GM12878 (cell line): ENCODE measurements around the gene NKRF. TPM values are rescaled to one million over a fixed set of nuclear protein-coding genes. Genes with fewer than 3 reads are reported as not detected.

ENCODE experiments used
- ATAC-seq: fragments of 200-7000 bp; cut with Tn5 transposase; 3 replicates; pipeline ENCODE4 v1.9.1; 2020; ENCODE audit warnings: mild to moderate bottlenecking, moderate library complexity
- BruUV-seq: library from RNA; stranded (reverse); fragments of 400-500 nt; replicated peaks from 2 replicates; lab custom pipeline; 2021; lab: Mats Ljungman, UMichigan
- CTCF ChIA-PET: fragments of 300-600 bp; sonication (Branson Sonifier 250); formaldehyde crosslinking; extraction: SDS; loops from one replicate; lab custom pipeline; 2021; ENCODE audit warnings: inconsistent platforms; lab: Yijun Ruan, JAX
- POLR2A ChIA-PET: fragments of 350-600 bp; formaldehyde crosslinking; extraction: SDS; loops from one replicate; lab custom pipeline; 2021; ENCODE audit warnings: inconsistent platforms; lab: Charles Lee
- RAD21 ChIA-PET: fragments of 300-600 bp; sonication (Branson Sonifier 250); formaldehyde crosslinking; loops from one replicate; lab custom pipeline; 2023; ENCODE audit warnings: antibody characterized with exemption; ENCODE audit not compliant: unreplicated experiment; lab: Charles Lee
- SMC1A ChIA-PET: fragments of 300-600 bp; sonication (Branson Sonifier 250); formaldehyde crosslinking; loops from one replicate; lab custom pipeline; 2023; ENCODE audit not compliant: unreplicated experiment, uncharacterized antibody; lab: Charles Lee
- DNase-seq: peaks from one replicate; pipeline ENCODE4 v3.0.0-alpha.2; 2011; ENCODE audit warnings: low read depth, low spot score
- FAIRE-seq: peaks from 3 replicates; lab custom pipeline; 2011; peaks lifted over from hg19 to GRCh38; lab: Jason Lieb, UNC
- H2AFZ ChIP-seq: 2 replicates; pipeline ENCODE4 v1.6.0; 2011; ENCODE audit warnings: low read depth, low read length, control low read depth; ENCODE audit not compliant: control insufficient read depth
- H3K27ac ChIP-seq: 2 replicates; pipeline ENCODE4 v1.5.1; 2011; ENCODE audit warnings: control low read depth; ENCODE audit not compliant: control insufficient read depth, insufficient read depth
- H3K27me3 ChIP-seq, 2 experiments: replicated peaks in 1 of 2; 2 replicates each; pipeline versions ENCODE4 v1.6.0 to v1.6.1; 2011; ENCODE audit warnings: low read length in 1 of 2; ENCODE audit not compliant: control insufficient read depth in 2 of 2, insufficient read depth in 2 of 2
- H3K36me3 ChIP-seq, 2 experiments: 2 replicates each; pipeline ENCODE4 v1.5.1; 2011; ENCODE audit warnings: low read length in 1 of 2; ENCODE audit not compliant: control insufficient read depth in 2 of 2, insufficient read depth in 2 of 2
- H3K4me1 ChIP-seq: 2 replicates; pipeline ENCODE4 v1.6.1; 2011; ENCODE audit warnings: mild to moderate bottlenecking, low read length, moderate library complexity, mixed read lengths; ENCODE audit not compliant: control insufficient read depth, insufficient read depth
- H3K4me2 ChIP-seq: 2 replicates; pipeline ENCODE4 v1.6.0; 2011; ENCODE audit warnings: control low read depth; ENCODE audit not compliant: control insufficient read depth, insufficient read depth
- H3K4me3 ChIP-seq: fragments of 200-600 bp; sonication (generic); 2 replicates; pipeline ENCODE4 v1.5.1; 2016
- H3K79me2 ChIP-seq: 2 replicates; pipeline ENCODE4 v1.6.0; 2011; ENCODE audit warnings: low read length; ENCODE audit not compliant: control insufficient read depth, insufficient read depth
- H3K9ac ChIP-seq: 2 replicates; pipeline ENCODE4 v1.8.0; 2011; ENCODE audit warnings: low read length, control low read depth, mixed read lengths; ENCODE audit not compliant: control insufficient read depth, insufficient read depth
- H3K9me3 ChIP-seq: replicated peaks from 3 replicates; pipeline ENCODE4 v1.5.1; 2011; ENCODE audit warnings: mild to moderate bottlenecking, low read length; ENCODE audit not compliant: control insufficient read depth, insufficient read depth
- H4K20me1 ChIP-seq: 2 replicates; pipeline ENCODE4 v1.6.0; 2011; ENCODE audit not compliant: control insufficient read depth, insufficient read depth
- ATF3 ChIP-seq: IDR thresholded peaks from 2 replicates; pipeline ENCODE4 v1.6.1; 2011; ENCODE audit warnings: low read depth, mild to moderate bottlenecking, low read length, moderate library complexity, borderline replicate concordance; ENCODE audit errors: extremely low read depth
- MLLT1 ChIP-seq: fragments of 450-650 bp; IDR thresholded peaks from 2 replicates; pipeline ENCODE4 v1.6.1; 2016; ENCODE audit warnings: mild to moderate bottlenecking
- MTA2 ChIP-seq: fragments of 450-650 bp; IDR thresholded peaks from 2 replicates; pipeline ENCODE4 v1.6.1; 2016; ENCODE audit warnings: low read depth, mild to moderate bottlenecking, moderate library complexity
- RAD21 ChIP-seq: IDR thresholded peaks from 2 replicates; pipeline ENCODE4 v1.6.1; 2011; ENCODE audit warnings: mild to moderate bottlenecking, low read depth, low read length, moderate library complexity; ENCODE audit not compliant: insufficient read depth
- SIX5 ChIP-seq: IDR thresholded peaks from 2 replicates; pipeline ENCODE4 v1.6.1; 2011; ENCODE audit warnings: mild to moderate bottlenecking, low read depth, low read length, moderate library complexity; ENCODE audit not compliant: severe bottlenecking
- ZBTB33 ChIP-seq: fragments of 450-650 bp; IDR thresholded peaks from 2 replicates; pipeline ENCODE4 v1.6.1; 2017; ENCODE audit warnings: mild to moderate bottlenecking
- ZNF592 ChIP-seq: fragments of 450-650 bp; IDR thresholded peaks from 2 replicates; pipeline ENCODE4 v1.6.1; 2017; ENCODE audit warnings: mild to moderate bottlenecking, moderate library complexity
- WGBS: methylation state at CpG from one replicate; pipeline ENCODE4 v1.1.6; 2016; ENCODE audit warnings: low lambda C conversion rate; ENCODE audit not compliant: insufficient replicate concordance, insufficient coverage; ENCODE audit errors: missing lambda C conversion rate; 5-methylcytosine and 5-hydroxymethylcytosine counted together
- in situ Hi-C: fragments of 300-500 bp; cut with MboI; formaldehyde crosslinking; loops from 9 replicates; pipeline ENCODE4 v1.14.3; 2018; ENCODE audit warnings: mixed read lengths
- intact Hi-C: fragments of 100-400 bp; cut with micrococcal nuclease; formaldehyde crosslinking; loops from one replicate; pipeline ENCODE4 v1.14.2; 2022; ENCODE audit not compliant: unreplicated experiment
- polyA plus RNA-seq, 11 experiments: library from polyadenylated mRNA; depleted of rRNA in 4 of 11; unstranded in 6 of 11; stranded (reverse) in 5 of 11; fragments of >200 nt; fragmentation: Nextera tagmentation in 4 of 11; fragmentation: Illumina TruSeq in 1 of 11; extraction: Ambion mirVana in 4 of 11; extraction: Trizol in 1 of 11; gene quantifications; 1 replicate in 1 of 11; 2 replicates in 10 of 11; pipeline versions ENCODE4 v1.2.1 to v1.2.3, GENCODE V29; 2011 to 2016; ENCODE audit warnings: inconsistent platforms in 2 of 11, missing spikeins in 2 of 11, low read depth in 1 of 11
- total RNA-seq, 4 experiments: library from RNA; depleted of rRNA in 3 of 4; stranded (reverse); fragments of >200 nt in 3 of 4; fragmentation: Illumina TruSeq in 1 of 4; extraction: Trizol in 1 of 4; gene quantifications; 2 replicates each; pipeline versions ENCODE4 v1.2.1 to v1.2.3, GENCODE V29; 2013 to 2021

The NKRF gene
- total and polyA plus RNA-seq, 10 of the 15 experiments (the other 5 are each of a cell fraction or from before 2014, with no cell fraction given): 6.2 to 21.5 (median 10.1) TPM

- Histone ChIP-seq H3K27me3 (no peaks in the 10 kb centered on the region), H3K27ac (peak overlapping the region; percentile 23; the same call in 1 of the 2 replicates), H2AFZ (no peak overlapping the region), H3K4me3 (no peak overlapping the region), H3K36me3 (peaks cover 8 to 16% of the 10 kb centered on the region in 2 experiments), H3K79me2 (no peaks in the 10 kb centered on the region), H4K20me1 (no peaks in the 10 kb centered on the region), H3K4me1 (peaks cover 17% of the 10 kb centered on the region), H3K9ac (no peak overlapping the region), H3K9me3 (no peaks in the 10 kb centered on the region), H3K4me2 (no peak overlapping the region)
- WGBS: 88% methylated on average over 8 of the region's 8 CpGs
- intact Hi-C loops (no loop called here), in situ Hi-C loops (no loop called here)
- no TSS peak for BruUV-seq
- DNase-seq (no peak), ATAC-seq (peak; percentile 63), FAIRE-seq (no peak)
- no peak for TF ChIP-seq ZNF592
- TF ChIP-seq RAD21: 0 out of 2 replicates have a peak, but pooled peaks have one; percentile 25
- no peak for TF ChIP-seq ATF3
- peak; percentile 51; the same call in 1 of the 2 replicates for TF ChIP-seq MLLT1
- no peak for TF ChIP-seq MTA2
- no peak for TF ChIP-seq SIX5
- TF ChIP-seq ZBTB33: peak; percentile 98
- ChIA-PET CTCF (interaction anchor here (0.8 to 2.5 kb wide), 6 partner anchors 28 to 75 kb away, joined by 3 to 15 read pairs (median 5); no protein-coding TSS in a partner anchor), POLR2A (interaction anchor here (0.5 to 2.0 kb wide), 4 partner anchors 9 to 102 kb away, joined by 4 to 7 read pairs (median 5); no protein-coding TSS in a partner anchor), RAD21 (interaction anchor here (0.9 to 1.7 kb wide), 4 partner anchors 11 to 73 kb away, joined by 3 to 7 read pairs (median 3); no protein-coding TSS in a partner anchor), SMC1A (interaction anchor here (1.0 to 3.6 kb wide), 7 partner anchors 9 to 110 kb away, joined by 3 to 16 read pairs (median 5); no protein-coding TSS in a partner anchor)
These were observed 47.9 kb upstream of the NKRF start for GRCh38 chrX:119654112-119654531.
